ENCODE data around the gene SALL2. TPM values are rescaled to one million over a fixed set of nuclear protein-coding genes. Genes with fewer than 3 reads are reported as not detected.

Gene SALL2
- total and polyA plus RNA-seq, 2 of the 8 experiments (the other 6 are each of a cell fraction or from before 2014, with no cell fraction given): 310 to 360 TPM

- TF ChIP-seq SIN3A (conservative IDR thresholded peaks at IDR 0.05 in 1 of 2, IDR thresholded peaks at IDR 0.05 in 1 of 2; ENCODE audit: low read depth in 1 of 2, low read length in 2 of 2): no peak
Measured at GRCh38 chr14:21533294-21533693, 7.1 kb upstream of the SALL2 start (continued).
